ENCODE measurements around the gene CRABP2. TPM values are rescaled to one million over a fixed set of nuclear protein-coding genes. Genes with fewer than 3 reads are reported as not detected.

The CRABP2 gene
- total and polyA plus RNA-seq, 2 of the 4 experiments (the other 2 are of a cell fraction), result 6.3 to 15.7 TPM

GRCh38 chr1:156746406-156746727, 41.0 kb upstream of the CRABP2 start:
- in situ Hi-C loops (cut with MboI; ENCODE audit: low sequenced_read_pairs), result no loop called here
- H3K23ac ChIP-seq (ENCODE audit: low read depth, low read length), result 0 out of 2 replicates have a peak overlapping the region, but pooled peaks have one; percentile 32
- no peaks in the 10 kb centered on the region for H3K9me3 ChIP-seq (ENCODE audit: control insufficient read depth, insufficient read depth, low read length)
- H4K5ac ChIP-seq (ENCODE audit: low read depth, low read length), result peak overlapping the region; percentile 97
- peak overlapping the region; percentile 31; the same call in 1 of the 2 replicates for H3K4me3 ChIP-seq (ENCODE audit: insufficient read depth, low read depth, low read length)
- H3K14ac ChIP-seq (replicated peaks; ENCODE audit: low read depth, low read length), result peak overlapping the region; percentile 78
- peaks cover 22% of the 10 kb centered on the region for H3K36me3 ChIP-seq (ENCODE audit: control insufficient read depth, insufficient read depth, low read length)
- peak overlapping the region; percentile 96 for H3K4ac ChIP-seq (ENCODE audit: low read depth, low read length)
- peak overlapping the region; percentile 76; the same call in 1 of the 2 replicates for H3K9ac ChIP-seq (ENCODE audit: low read depth, low read length)
- dilution Hi-C loops (cut with HindIII; ENCODE audit: low sequenced_read_pairs, unreplicated experiment), result no loop called here
- peak overlapping the region; percentile 100 for H2AK9ac ChIP-seq (replicated peaks; ENCODE audit: low read depth, low read length, poor library complexity)
- peak overlapping the region; percentile 98 for H2AK5ac ChIP-seq (ENCODE audit: low read depth, low read length)
- no peak for ATAC-seq (ENCODE audit: low read depth)
- peak overlapping the region; percentile 83; the same call in 2 of the 3 replicates for H2BK15ac ChIP-seq (ENCODE audit: low read depth, low read length)
- ChIA-PET POLR2A (ENCODE audit: unreplicated experiment) (no interaction called here), CTCF (interaction anchor here (1.2 kb wide), 1 partner anchor 57 kb away, joined by 4 read pairs; no protein-coding TSS in a partner anchor)
- H4K8ac ChIP-seq (ENCODE audit: low read depth in 2 of 2, low read length in 2 of 2), result peak overlapping the region; percentile 89 to 96
- H3K4me1 ChIP-seq (ENCODE audit: control insufficient read depth, insufficient read depth, low read length), result peaks cover 31% of the 10 kb centered on the region
- peak overlapping the region; percentile 75 for H2BK120ac ChIP-seq (ENCODE audit: low read depth, low read length)
- DNase-seq, result no peak
- peak overlapping the region; percentile 98 for H2BK5ac ChIP-seq (ENCODE audit: low read depth, low read length, poor library complexity, severe bottlenecking)
- TF ChIP-seq BHLHE40 (IDR thresholded peaks at IDR 0.05; ENCODE audit: low read depth, low read length) (no peak), ELK1 (IDR thresholded peaks at IDR 0.05; ENCODE audit: borderline replicate concordance, low read depth, low read length) (no peak), USF2 (IDR thresholded peaks at IDR 0.05; ENCODE audit: low read depth, low read length) (peak; percentile 85), MXI1 (IDR thresholded peaks at IDR 0.05; ENCODE audit: borderline replicate concordance, low read depth, low read length) (0 out of 2 replicates have a peak, but pooled peaks have one; percentile 26)
- BruUV-seq (replicated peaks), result no TSS peak
- 0 out of 2 replicates have a peak overlapping the region, but pooled peaks have one; percentile 37 for H3K56ac ChIP-seq (ENCODE audit: extremely low read depth, insufficient read depth, low read length)
- peak overlapping the region; percentile 76 for H3K18ac ChIP-seq (ENCODE audit: low read depth, low read length)
- WGBS, 2 experiments (ENCODE audit: extremely low coverage in 2 of 2, insufficient read length in 1 of 2), result 100% methylated on average over 2 of the region's 9 CpGs; no CpG with 5 or more reads in 1 of the 2 experiments
- H2BK20ac ChIP-seq (ENCODE audit: low read depth, low read length), result peak overlapping the region; percentile 54; the same call in 1 of the 2 replicates
- peak overlapping the region; percentile 96 for H4K91ac ChIP-seq (ENCODE audit: insufficient read depth, low read depth, low read length)
- peaks cover 6 to 67% of the 10 kb centered on the region in 2 experiments; a peak in 2 of 4 replicates for H3K79me1 ChIP-seq (ENCODE audit: low read depth in 1 of 2, low read length in 2 of 2)
- H3K9me1 ChIP-seq (ENCODE audit: insufficient read depth, low read length), result peaks cover 22% of the 10 kb centered on the region; the same call in 1 of the 2 replicates
- intact Hi-C loops (cut with micrococcal nuclease), result no loop called here
- peak overlapping the region; percentile 91 for H3K4me2 ChIP-seq (ENCODE audit: low read depth, low read length)
- H4K20me1 ChIP-seq (ENCODE audit: insufficient read depth, low read length), result 0 out of 2 replicates have a peak, but pooled peaks cover 11% of the 10 kb centered on the region
- H3K27ac ChIP-seq (ENCODE audit: insufficient read depth, low read length), result peak overlapping the region; percentile 94
- H2AFZ ChIP-seq (replicated peaks; ENCODE audit: low read length, poor library complexity), result no peak overlapping the region
- H3K27me3 ChIP-seq (ENCODE audit: control insufficient read depth, insufficient read depth, low read length), result no peaks in the 10 kb centered on the region
